Measurements from ENCODE around the gene ZHX3. TPM values are rescaled to one million over a fixed set of nuclear protein-coding genes. Genes with fewer than 3 reads are reported as not detected.

The ZHX3 gene
- total RNA-seq, 4 donors from 2014 or later, result 47.1 to 58.6 (median 50.7) TPM

DNA sequence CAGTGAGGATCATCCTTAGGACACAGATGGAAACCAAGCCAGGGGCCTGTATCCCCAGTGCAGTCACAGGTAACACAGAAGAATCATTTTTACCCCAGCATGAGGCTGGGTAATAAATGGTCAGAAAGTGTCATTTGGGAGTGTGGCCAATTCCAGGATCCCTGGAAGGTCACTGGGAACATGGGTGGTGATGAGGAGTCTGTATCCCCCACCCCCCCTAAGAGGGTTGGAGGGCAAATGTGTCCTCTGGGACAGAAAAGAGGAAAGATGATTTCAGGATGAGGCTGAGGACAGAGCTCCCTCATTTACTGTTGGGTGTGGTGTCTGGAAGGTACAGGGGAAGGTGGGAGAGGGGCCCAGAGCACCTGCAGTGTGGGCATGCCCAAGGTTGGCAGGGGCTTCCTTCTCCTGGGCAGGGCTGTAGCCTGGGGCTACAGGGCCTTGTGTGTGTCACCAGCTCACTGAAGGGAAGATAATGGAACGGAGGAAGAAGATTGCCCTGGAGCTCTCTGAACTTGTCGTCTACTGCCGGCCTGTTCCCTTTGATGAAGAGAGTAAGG lies 145.7 kb downstream of the ZHX3 start:
- Histone ChIP-seq H3K4me1 (peaks cover 0 to 52% (median 24%) of the 10 kb centered on the region in 4 donors), H3K9me3 (no peaks in the 10 kb centered on the region), H3K4me3 (no peak overlapping the region), H3K36me3 (peaks cover 0 to 80% (median 15%) of the 10 kb centered on the region in 3 donors), H3K27ac (peak overlapping the region; percentile 55 to 84 (median 74)), H3K27me3 (no peaks in the 10 kb centered on the region)
- 61 to 69% methylated on average over 3 of the region's 3 CpGs for WGBS, 2 donors
- no peak for DNase-seq (ENCODE audit: low spot score in 2 of 2)
- TF ChIP-seq POLR2A (IDR thresholded peaks at IDR 0.05), result no peak
- no peak for TF ChIP-seq EP300 (IDR thresholded peaks at IDR 0.05)
- TF ChIP-seq, protein P1, sequence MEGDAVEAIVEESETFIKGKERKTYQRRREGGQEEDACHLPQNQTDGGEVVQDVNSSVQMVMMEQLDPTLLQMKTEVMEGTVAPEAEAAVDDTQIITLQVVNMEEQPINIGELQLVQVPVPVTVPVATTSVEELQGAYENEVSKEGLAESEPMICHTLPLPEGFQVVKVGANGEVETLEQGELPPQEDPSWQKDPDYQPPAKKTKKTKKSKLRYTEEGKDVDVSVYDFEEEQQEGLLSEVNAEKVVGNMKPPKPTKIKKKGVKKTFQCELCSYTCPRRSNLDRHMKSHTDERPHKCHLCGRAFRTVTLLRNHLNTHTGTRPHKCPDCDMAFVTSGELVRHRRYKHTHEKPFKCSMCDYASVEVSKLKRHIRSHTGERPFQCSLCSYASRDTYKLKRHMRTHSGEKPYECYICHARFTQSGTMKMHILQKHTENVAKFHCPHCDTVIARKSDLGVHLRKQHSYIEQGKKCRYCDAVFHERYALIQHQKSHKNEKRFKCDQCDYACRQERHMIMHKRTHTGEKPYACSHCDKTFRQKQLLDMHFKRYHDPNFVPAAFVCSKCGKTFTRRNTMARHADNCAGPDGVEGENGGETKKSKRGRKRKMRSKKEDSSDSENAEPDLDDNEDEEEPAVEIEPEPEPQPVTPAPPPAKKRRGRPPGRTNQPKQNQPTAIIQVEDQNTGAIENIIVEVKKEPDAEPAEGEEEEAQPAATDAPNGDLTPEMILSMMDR (IDR thresholded peaks at IDR 0.05), result no peak

DNA sequence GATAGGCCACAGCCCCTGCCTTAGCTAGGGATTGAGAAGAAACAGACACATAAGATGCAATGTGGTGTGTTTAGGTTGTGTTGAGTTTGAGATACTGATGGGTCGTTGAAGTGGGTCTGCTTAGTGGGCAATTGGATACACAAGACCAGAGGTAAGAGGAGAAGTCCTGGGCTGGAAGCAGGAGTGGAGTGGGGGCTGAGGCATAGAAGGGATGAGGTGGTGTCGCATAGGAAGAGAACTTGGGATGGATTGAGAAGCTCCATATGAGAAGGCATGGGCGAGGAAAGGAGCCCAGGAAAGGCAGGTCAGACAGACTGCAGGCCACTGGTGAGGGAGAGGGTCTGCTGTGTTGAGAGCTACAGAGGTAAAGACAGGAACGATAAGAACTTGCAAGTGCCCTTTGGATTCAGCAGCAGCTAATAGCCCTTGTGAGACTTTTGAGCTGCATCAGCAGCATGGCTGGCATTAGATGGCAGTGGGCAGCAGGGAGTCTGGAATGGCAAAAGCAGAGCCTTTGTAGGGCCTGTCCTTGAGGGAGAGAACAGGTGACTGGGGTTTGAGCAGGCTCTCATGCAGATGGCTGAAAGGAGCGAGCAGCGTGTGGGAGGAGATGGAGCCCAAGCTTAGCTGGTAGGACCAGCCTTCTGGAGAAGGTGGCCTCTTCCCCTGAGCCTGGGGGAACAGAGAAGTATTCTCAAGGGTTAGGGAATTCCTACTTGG lies 147.0 kb downstream of the ZHX3 start:
- H3K36me3 ChIP-seq, result peaks cover 2 to 92% (median 23%) of the 10 kb centered on the region in 3 donors
- peak overlapping the region in 3 of 4 donors; percentile 26 to 84 (median 81) for H3K27ac ChIP-seq
- H3K9me3 ChIP-seq, result no peaks in the 10 kb centered on the region
- DNase-seq (ENCODE audit: low spot score in 2 of 2), result peak in 1 of 2 donors; percentile 10
- WGBS, 2 donors, result 89 to 91% methylated on average over 6 of the region's 6 CpGs
- no peaks in the 10 kb centered on the region for H3K27me3 ChIP-seq
- H3K4me1 ChIP-seq, result peaks cover 0 to 41% (median 22%) of the 10 kb centered on the region in 4 donors
- no peak for TF ChIP-seq EP300 (IDR thresholded peaks at IDR 0.05)
- TF ChIP-seq, protein P1 (IDR thresholded peaks at IDR 0.05), result no peak
- no peak for TF ChIP-seq POLR2A (IDR thresholded peaks at IDR 0.05)
- H3K4me3 ChIP-seq, result no peak overlapping the region

DNA sequence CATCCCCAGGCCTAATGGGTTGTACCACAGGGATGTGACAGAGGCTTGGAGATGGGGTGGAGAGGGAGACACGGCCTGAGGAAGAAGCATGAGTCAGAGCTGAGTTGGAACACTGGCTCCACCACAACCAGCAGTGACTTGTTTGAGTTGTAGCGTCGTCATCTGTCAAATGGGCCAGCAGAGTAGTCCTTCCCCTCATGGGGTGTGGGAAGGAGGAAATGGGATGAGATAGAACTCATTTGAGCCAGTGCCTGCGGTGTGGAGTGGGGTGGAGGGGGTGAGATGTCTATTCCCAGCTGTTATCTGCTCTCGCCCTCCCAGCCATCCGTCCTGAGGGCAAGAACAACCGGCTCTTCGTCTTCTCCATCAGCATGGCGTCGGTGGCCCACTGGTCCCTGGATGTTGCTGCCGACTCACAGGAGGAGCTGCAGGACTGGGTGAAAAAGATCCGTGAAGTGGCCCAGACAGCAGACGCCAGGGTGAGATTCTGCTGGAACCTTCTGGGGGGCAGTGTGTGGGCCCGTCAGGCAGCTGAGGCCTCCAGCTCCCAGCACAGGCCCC lies 147.7 kb downstream of the ZHX3 start:
- WGBS, 2 donors, result 87 to 88% methylated on average over 14 of the region's 14 CpGs
- Histone ChIP-seq H3K27me3 (no peaks in the 10 kb centered on the region), H3K4me1 (peaks cover 0 to 34% (median 16%) of the 10 kb centered on the region in 4 donors), H3K27ac (peak overlapping the region in 1 of 4 donors; percentile 84), H3K4me3 (no peak overlapping the region), H3K9me3 (no peaks in the 10 kb centered on the region), H3K36me3 (peaks cover 2 to 92% (median 30%) of the 10 kb centered on the region in 3 donors)
- no peak for TF ChIP-seq EP300 (IDR thresholded peaks at IDR 0.05)
- no peak for DNase-seq (ENCODE audit: low spot score in 2 of 2)

DNA sequence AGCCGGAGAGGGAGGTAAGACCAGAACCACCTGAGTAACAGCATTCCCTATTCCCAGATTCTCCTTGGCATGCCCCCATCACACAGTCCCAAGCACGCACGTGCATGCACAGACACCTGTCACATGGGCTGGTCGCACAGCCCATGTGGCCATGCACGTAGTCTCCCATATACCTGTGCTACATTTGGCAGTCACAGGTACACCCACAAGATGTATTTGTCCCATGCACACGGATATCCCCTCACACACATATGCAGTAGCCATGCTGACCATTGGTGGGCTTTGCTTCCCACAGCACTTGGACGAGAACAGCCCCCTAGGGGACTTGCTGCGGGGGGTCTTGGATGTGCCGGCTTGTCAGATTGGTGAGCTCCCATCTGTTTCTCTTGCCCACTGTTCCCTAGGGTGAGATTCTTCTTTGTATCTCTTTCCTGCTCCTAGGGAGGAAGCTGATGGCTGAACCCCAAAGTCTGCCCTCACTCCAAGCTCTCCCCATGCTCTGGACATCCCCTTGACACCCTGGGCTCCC lies 148.3 kb downstream of the ZHX3 start:
- Histone ChIP-seq H3K27ac (no peak overlapping the region), H3K4me3 (no peak overlapping the region), H3K27me3 (no peaks in the 10 kb centered on the region), H3K36me3 (peaks cover 2 to 92% (median 35%) of the 10 kb centered on the region in 3 donors), H3K4me1 (peaks cover 0 to 28% (median 10%) of the 10 kb centered on the region in 4 donors), H3K9me3 (no peaks in the 10 kb centered on the region)
- TF ChIP-seq POLR2A (IDR thresholded peaks at IDR 0.05), result no peak
- TF ChIP-seq, protein P1 (IDR thresholded peaks at IDR 0.05), result no peak
- no peak for TF ChIP-seq EP300 (IDR thresholded peaks at IDR 0.05)
- WGBS, 2 donors, result 84 to 92% methylated on average over 8 to 9 of the region's 9 CpGs
- peak in 1 of 2 donors; percentile 5 for DNase-seq (ENCODE audit: low spot score in 2 of 2)

DNA sequence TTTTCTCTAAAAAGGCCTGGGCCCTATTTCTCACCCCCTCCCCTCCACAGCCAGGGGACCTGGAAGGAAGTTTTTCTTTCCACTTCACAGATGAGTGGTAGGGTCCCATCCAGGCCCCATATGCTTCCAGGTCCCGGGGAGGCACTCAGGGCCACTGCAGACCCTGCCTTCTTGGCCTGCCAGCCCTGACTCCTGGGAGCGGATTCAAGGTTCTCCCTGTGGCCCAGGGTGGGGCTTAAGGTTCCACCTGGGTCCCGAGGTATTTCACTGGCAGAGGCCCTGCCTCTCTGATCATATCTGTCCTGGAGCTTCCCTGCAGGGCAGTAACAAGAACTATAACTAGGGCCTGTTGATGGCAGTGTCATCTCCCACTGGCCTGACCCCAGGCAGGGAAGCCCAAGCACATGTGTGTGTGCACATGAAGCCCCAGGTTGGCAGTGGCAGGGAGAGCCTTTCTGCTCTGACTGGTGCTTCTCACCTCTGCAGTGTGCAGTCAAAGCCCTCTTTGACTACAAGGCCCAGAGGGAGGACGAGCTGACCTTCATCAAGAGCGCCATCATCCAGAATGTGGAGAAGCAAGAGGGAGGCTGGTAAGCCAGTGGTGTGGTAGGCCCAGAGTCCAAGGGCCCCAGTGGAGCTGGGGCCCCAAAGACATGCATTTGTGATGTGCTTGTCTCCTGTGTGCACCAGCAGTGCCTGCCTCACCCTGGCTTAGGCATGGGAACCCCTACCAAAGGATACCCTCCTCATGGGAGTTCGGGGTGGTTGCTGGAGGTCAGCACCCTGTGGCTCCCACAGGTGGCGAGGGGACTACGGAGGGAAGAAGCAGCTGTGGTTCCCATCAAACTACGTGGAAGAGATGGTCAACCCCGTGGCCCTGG lies 149.0 kb downstream of the ZHX3 start:
- 91 to 93% methylated on average over 9 to 10 of the region's 10 CpGs for WGBS, 2 donors
- Histone ChIP-seq H3K9me3 (no peaks in the 10 kb centered on the region), H3K27ac (peak overlapping the region in 1 of 4 donors; percentile 50), H3K36me3 (peaks cover 2 to 92% (median 39%) of the 10 kb centered on the region in 3 donors), H3K27me3 (no peaks in the 10 kb centered on the region), H3K4me1 (peaks cover 0 to 20% (median 7%) of the 10 kb centered on the region in 4 donors), H3K4me3 (no peak overlapping the region)
- no peak for DNase-seq (ENCODE audit: low spot score in 2 of 2)
- TF ChIP-seq POLR2A (IDR thresholded peaks at IDR 0.05) (no peak), EP300 (IDR thresholded peaks at IDR 0.05) (no peak)
- TF ChIP-seq, protein P1 (IDR thresholded peaks at IDR 0.05), result no peak
